Stimulated activated CD8-positive, alpha-beta memory T cell treated with anti-CD3 and anti-CD28 coated beads, Interleukin-12 subunit alpha, Interleukin-12 subunit beta, amount 100 ng/mL, for 24 hours (primary cell): ENCODE measurements around the gene TPRG1.

Source experiments
- DNase-seq: peaks from one replicate; pipeline ENCODE4 v3.0.0-alpha.2; 2020; ENCODE audit errors: extremely low read depth

Gene TPRG1

DNA sequence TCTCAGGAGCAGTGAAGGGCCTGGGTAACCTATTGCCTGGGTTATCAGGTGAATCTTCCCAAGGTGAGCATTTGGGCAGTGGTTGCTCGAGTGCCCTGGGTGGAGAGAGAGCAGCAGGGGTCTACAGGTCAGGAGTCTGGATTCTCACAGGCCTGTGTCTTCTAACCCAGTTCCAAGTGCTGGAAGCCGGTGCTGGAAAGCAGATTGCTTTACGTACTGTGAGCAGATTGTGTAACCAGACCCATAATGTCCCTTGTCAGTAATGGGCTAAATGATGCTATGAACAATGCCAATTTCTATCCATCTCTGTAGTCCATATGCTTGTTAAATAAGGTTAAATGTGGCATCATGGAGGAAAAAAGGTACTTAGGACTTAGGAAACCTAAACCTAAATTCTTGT lies 106.5 kb downstream of the TPRG1 start:
- DNase-seq: no peak

DNA sequence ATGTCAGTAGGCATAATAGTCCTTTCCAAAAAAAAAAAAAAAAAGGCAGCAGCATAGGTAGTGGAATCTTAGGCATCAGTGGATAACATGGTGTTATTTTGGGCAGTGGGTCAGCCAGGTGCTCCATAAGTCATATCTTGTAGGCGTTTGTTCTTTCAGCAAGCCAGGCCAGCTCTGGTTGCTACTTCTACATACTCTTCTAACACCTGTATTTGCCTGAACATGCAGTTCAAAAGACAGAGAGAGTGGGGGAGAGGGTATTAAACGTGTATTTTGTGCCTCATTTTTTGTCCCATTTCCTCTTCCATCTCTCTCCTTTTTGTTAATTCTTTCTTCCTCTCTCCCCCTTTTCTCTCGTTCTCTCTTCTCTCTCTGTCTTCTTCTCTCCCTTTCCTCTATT lies 110.4 kb downstream of the TPRG1 start:
- no peak for DNase-seq

- no peak for DNase-seq
These were observed 111.0 kb downstream of the TPRG1 start for GRCh38 chr3:189282741-189283140.

- no peak for DNase-seq
These were observed 114.4 kb downstream of the TPRG1 start for GRCh38 chr3:189286188-189286587.

DNA sequence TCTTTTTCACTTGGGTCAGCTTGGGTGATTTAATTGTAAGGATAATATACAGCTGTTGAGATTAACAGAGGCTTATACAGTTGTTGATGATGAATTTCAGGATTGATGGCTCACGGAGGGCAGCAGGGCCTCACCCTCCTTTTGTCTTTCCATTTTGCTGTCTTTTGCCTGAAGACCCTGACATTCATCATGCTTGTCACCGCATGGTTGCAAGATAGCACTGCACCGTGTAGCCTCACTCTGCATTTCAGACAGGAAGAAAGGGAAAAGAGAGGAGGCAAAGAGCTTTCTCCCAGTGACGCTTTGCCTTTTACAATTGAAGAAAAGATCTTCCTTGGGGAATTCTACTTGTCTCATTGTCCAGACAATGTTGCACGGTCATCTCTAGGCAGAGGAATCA lies 115.1 kb downstream of the TPRG1 start:
- no peak for DNase-seq

GRCh38 chr3:189288348-189289235 lies 116.8 kb downstream of the TPRG1 start:
- no peak for DNase-seq

GRCh38 chr3:189289251-189289650 lies 117.5 kb downstream of the TPRG1 start:
- no peak for DNase-seq

DNA sequence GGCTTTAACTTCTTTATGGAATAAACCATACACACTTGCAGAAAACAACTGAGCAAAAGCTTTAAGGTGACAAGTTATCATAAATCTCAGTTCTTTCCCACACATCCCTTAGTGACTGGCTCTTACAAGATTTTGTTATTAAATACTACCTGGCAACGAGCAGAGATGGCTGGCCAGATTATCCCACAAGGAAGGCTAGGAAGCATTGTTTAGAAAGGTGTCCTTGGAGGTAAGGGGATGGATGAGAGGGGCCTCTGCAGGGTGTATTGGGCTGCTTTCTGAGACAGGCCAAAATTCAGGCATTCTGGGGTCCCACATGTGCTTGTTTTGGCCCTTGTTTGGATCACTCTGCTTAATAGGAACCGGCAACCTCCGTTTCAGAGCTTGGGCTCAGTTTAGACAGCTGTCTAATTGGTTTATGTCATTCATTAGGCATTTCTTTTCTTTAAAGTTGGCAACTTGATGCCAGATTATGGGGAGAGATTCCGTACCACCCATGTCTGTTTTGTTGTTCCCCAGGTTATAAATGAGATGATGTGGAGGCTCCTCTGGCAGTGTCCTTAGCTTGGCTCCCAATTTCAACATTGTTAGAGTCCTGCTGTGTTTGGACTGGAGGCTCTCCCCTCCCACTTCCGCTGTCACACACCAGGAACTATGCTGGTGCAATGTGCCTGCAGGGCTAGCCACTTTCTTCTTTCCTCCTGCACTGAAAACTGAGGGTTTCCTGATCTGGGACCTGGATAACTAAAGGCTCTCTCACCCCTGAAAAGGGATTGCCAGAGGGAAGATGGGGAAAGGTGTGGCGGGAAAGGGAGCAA lies 121.1 kb downstream of the TPRG1 start:
- DNase-seq: no peak

DNA sequence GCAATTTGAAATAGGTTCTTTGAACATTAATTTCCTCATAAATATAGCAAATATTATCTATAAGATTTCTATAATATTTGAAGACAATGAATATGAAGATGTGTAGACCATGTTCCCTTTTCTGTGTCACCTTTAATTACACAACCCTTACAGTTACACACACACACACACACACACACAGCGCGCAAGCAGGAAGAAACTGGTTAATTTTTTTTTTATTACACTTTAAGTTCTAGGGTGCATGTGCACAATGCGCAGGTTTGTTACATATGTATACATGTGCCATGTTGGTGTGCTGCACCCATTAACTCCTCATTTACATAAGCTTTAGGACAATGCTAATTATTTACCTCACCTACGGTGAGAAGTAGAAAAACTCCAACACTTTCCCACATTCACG lies 122.9 kb downstream of the TPRG1 start:
- no peak for DNase-seq

DNA sequence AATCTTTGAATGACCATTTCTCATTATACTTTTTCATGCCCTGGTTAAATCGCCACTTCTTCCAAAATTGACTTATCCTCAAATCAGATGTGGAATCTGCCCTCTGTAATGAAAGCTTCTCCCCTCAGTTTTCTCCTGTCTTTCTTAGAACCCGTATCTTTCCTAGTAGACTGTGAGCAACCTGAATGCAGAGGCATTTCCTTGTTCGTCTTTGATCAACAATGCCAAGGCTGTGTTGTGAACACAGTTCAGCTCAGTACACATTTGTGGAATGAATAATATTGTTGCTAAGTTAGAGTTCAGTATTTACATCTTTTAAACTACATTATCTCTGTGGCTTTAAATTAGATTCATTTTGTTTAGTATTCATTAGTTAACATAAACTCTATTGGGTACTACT lies 123.3 kb downstream of the TPRG1 start:
- DNase-seq: no peak

DNA sequence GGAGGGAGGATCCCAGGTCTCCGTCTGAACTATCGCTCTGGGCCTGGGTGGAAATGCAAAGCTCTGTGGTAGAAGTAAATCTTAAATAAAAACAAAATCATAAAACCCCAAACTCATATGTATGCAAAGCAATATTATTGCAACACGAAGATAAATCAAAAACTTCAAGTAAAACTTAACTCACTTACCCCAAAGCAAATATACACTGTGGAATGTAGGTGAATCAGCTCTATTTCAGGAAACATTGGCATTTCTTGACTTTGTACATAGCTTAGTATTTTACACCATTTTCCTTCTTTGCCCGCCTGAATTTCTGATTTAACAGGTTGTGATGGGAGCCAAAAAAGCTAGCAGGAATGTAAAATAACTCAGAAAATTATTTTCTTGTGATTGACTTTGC lies 126.2 kb downstream of the TPRG1 start:
- no peak for DNase-seq

GRCh38 chr3:189298469-189299375 lies 127.0 kb downstream of the TPRG1 start:
- DNase-seq: no peak

GRCh38 chr3:189300345-189300744 lies 128.6 kb downstream of the TPRG1 start:
- DNase-seq: no peak

- no peak for DNase-seq
These were observed 129.7 kb downstream of the TPRG1 start for GRCh38 chr3:189301479-189301878.

DNA sequence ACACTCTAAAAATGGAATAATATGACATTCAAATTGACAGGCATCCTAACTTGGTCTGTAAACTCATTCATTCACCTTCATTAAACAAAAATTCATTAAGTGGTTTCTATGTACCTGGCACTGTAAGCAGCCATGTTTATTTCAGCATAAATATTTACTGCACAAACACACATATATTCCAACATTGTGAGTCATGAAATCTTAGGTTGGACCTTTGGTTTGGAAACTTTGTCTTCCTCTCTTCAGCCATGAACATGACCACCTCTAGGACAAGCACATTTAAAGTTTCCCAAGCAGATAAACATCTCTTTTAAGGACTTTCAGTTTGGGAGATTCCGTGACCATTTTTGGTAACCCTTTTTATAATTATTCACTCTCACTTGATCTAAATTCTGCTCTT lies 131.8 kb downstream of the TPRG1 start:
- no peak for DNase-seq

GRCh38 chr3:189304465-189305351 lies 132.9 kb downstream of the TPRG1 start:
- no peak for DNase-seq

DNA sequence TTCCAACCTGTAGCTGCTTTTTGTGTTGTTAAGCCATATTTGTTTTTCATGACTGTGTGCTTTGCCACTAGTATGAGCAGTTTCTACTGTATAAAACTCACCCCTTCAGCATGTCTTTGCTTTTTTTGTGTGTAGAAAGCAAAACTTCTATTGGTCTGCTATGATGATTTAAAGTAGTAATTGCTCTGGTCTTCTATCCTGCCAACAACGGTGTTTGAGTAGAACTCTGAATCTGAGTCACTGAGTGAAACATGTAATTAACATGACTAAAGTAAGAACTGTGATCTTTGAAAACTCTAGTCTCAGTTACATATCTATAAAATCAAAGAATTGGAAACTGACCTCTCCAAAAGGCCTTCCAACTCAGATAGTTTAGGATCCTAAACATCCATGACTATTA lies 133.6 kb downstream of the TPRG1 start:
- no peak for DNase-seq

DNA sequence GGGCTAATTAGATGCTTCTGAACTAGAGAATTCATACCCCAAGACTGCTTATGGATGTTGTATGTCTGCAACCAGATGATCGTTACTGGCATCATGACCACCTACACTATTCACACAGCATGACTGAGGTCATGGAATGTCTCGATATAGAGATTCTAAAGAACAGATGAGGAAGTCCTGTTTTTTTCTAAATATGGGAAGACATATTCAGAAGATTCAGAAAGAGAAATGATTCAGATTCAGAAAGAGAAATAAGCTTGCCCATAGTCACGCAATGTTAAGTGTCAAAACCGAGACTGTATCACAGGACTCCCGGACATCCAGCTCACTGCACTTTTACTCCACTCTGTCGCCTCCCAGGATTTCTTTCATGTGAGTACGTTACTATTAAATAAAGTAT lies 136.2 kb downstream of the TPRG1 start:
- DNase-seq: no peak

- no peak for DNase-seq
These were observed 136.8 kb downstream of the TPRG1 start for GRCh38 chr3:189308608-189309007.

GRCh38 chr3:189309400-189309975 lies 137.7 kb downstream of the TPRG1 start:
- no peak for DNase-seq

DNA sequence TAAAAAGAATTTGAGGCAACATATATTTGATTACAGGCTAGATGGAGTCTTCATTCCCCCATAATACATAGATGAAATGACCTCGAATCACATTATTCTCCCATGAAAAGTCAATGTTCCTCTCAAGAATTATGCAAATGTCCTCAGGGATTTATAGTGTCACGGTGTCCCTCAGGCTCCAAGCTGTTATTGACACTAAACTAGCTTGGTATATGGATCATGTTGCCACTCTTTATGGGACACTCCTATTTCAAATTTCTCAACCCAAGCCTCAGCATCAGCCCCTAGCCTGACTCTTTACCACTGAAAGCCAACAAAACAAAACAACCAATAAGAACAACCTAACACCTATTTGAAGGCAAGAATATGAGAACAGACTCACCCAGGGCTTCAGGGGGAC lies 139.8 kb downstream of the TPRG1 start:
- DNase-seq: no peak
